Measurements from ENCODE around the gene IFT122.

IFT122 gene

GRCh38 chr3:129567939-129568338, 127.9 kb downstream of the IFT122 start:
- DNase-seq (ENCODE audit: low read depth in 1 of 2, low spot score in 1 of 2) = no peak

GRCh38 chr3:129569856-129570255, 129.8 kb downstream of the IFT122 start:
- DNase-seq (ENCODE audit: low read depth in 1 of 2, low spot score in 1 of 2) = no peak
